ENCODE measurements around the gene NAPA.

NAPA gene

DNA sequence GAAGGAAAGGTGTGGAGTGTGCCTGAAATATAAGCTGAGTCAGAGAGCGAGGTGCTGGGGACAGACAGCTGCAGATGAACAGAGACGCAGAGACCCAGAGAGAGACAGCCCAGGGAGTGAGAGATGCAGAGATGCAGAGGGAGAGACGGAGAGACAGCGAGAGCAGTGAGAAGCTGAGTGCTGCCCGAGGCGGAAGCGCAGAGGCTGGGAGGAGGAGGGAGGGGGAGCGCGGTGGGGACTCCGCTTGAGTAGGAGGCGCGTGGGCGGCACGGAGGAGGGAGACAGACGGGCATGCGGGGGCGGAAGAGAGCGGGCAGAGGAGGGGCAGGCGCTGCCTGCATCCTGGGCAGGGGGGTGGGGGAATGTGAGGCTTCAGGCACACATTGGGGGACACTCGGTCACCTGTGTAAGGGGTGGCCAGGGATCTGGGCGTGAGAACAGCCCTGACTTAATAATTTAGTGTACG, 68.9 kb downstream of the NAPA start:
- H3K4me3 ChIP-seq (ENCODE audit: control insufficient read depth, low read depth, low read length), result no peak overlapping the region
- TF ChIP-seq, protein P1, sequence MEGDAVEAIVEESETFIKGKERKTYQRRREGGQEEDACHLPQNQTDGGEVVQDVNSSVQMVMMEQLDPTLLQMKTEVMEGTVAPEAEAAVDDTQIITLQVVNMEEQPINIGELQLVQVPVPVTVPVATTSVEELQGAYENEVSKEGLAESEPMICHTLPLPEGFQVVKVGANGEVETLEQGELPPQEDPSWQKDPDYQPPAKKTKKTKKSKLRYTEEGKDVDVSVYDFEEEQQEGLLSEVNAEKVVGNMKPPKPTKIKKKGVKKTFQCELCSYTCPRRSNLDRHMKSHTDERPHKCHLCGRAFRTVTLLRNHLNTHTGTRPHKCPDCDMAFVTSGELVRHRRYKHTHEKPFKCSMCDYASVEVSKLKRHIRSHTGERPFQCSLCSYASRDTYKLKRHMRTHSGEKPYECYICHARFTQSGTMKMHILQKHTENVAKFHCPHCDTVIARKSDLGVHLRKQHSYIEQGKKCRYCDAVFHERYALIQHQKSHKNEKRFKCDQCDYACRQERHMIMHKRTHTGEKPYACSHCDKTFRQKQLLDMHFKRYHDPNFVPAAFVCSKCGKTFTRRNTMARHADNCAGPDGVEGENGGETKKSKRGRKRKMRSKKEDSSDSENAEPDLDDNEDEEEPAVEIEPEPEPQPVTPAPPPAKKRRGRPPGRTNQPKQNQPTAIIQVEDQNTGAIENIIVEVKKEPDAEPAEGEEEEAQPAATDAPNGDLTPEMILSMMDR (IDR thresholded peaks at IDR 0.05; ENCODE audit: control insufficient read depth, insufficient read depth, low read depth, low read length, missing control alignments), result no peak
- DNase-seq (ENCODE audit: low read depth), result no peak

DNA sequence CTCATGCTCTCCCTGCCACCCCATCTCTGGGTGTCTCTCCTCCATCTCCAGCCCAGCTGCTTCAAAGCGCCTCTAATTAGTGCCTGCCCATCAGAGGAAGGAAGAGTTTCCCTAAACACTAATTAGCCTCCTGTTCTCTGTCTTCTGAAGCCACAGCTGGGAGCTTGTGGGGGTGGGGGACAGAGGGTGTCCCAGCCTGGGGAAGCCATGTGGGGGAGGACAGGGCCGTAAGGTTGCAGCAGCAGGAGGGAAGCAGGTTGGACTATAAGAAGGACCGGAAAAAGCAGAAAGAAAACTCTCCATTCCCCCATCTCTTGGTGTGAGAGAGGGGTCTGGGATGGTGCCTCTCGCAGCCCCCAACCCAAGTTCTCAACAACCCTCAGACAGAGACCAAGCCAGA, 69.3 kb downstream of the NAPA start:
- TF ChIP-seq, protein P1 (IDR thresholded peaks at IDR 0.05; ENCODE audit: control insufficient read depth, insufficient read depth, low read depth, low read length, missing control alignments), result no peak
- no peak overlapping the region for H3K4me3 ChIP-seq (ENCODE audit: control insufficient read depth, low read depth, low read length)
- no peak for DNase-seq (ENCODE audit: low read depth)

DNA sequence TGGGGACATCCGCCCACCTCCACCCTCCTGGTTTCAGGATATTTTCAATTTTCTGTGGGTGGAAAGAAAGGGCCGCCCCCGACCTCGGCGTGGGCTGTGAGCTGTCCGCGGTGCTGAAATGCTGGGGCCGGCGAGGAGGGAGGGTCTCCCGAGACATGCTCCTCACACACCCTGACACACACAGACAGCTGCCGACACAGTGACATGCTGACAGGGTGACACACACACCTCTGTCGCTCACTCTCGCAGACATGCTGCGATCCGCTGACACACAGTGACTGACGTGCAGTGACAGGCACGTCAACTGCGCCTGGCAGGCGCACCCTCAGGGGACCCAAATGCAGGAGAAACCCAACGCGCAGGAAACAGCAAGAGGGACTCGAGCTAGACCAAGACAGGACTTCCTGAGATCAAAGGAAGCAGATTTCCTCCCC, 70.5 kb downstream of the NAPA start:
- no peak overlapping the region for H3K4me3 ChIP-seq (ENCODE audit: control insufficient read depth, low read depth, low read length)
- TF ChIP-seq, protein P1 (IDR thresholded peaks at IDR 0.05; ENCODE audit: control insufficient read depth, insufficient read depth, low read depth, low read length, missing control alignments), result no peak
- no peak for DNase-seq (ENCODE audit: low read depth)

DNA sequence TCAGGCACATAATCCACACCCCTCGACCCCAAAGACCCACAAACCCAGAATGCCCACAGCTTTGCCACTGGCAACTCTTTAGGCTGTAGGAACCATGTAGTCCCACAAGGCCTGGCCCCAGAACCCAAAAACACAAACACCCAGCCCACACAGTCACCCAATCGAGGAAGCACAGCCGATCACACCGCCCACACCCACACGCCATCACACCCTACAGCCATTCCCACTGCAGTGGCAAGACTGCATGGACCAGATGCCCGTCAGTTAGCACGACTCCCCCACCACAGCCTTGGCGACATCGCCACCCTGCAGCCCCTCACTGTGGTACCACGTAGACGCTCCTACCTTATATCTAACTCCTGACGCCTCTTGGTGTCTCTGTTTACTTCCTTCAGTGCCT, 71.5 kb downstream of the NAPA start:
- no peak for DNase-seq (ENCODE audit: low read depth)
- H3K4me3 ChIP-seq (ENCODE audit: control insufficient read depth, low read depth, low read length), result no peak overlapping the region
- TF ChIP-seq, protein P1 (IDR thresholded peaks at IDR 0.05; ENCODE audit: control insufficient read depth, insufficient read depth, low read depth, low read length, missing control alignments), result no peak

DNA sequence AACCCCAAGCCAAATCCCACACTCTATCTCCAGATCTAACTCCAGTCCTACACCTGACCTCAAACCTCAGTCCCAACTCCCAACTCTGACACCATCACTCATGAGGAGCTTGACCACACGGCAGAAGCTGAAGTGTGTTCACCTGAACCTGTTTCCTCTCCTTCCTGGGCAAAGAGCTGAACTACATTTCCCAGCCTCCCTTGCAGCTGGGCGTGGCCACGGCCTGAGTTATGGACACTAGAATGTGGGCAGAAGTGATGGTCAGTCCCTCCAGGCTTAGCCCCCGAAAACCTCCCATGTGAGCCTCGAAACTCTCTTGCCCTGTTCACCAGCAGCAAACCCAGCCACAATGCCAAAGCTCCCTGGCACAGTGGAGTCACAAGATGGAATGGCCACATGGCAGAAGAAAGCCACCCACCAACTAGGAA, 76.1 kb downstream of the NAPA start:
- TF ChIP-seq, protein P1 (IDR thresholded peaks at IDR 0.05; ENCODE audit: control insufficient read depth, insufficient read depth, low read depth, low read length, missing control alignments), result no peak
- no peak for DNase-seq (ENCODE audit: low read depth)
- no peak overlapping the region for H3K4me3 ChIP-seq (ENCODE audit: control insufficient read depth, low read depth, low read length)
